ENCODE measurements around the gene RBM42.
A peak's percentile ranks its signal among the peaks of the same experiment; 100 is the strongest.

The RBM42 gene

GRCh38 chr19:35612224-35612558 is 16.6 kb upstream of the RBM42 start:
- H3K4me3 ChIP-seq (ENCODE audit: low read depth, low read length) = peak overlapping the region; percentile 68; the same call in 1 of the 2 replicates
- TF ChIP-seq CTCF (IDR thresholded peaks at IDR 0.05; ENCODE audit: low read depth, low read length, missing control alignments) = no peak
- no peak for DNase-seq (ENCODE audit: low read depth)

GRCh38 chr19:35612559-35613321 is 16.1 kb upstream of the RBM42 start, which contains the start of gene HAUS5:
Gene HAUS5 (plus strand): TSS chr19:35612735. CDS start chr19:35612795, 60 bp downstream.
- no peak for TF ChIP-seq CTCF (IDR thresholded peaks at IDR 0.05; ENCODE audit: low read depth, low read length, missing control alignments)
- peak; percentile 74 for DNase-seq (ENCODE audit: low read depth)
- H3K4me3 ChIP-seq (ENCODE audit: low read depth, low read length) = peak within 1 kb of the TSS; percentile 68

GRCh38 chr19:35613574-35613973 is 15.3 kb upstream of the RBM42 start:
- no peak for TF ChIP-seq CTCF (IDR thresholded peaks at IDR 0.05; ENCODE audit: low read depth, low read length, missing control alignments)
- H3K4me3 ChIP-seq (ENCODE audit: low read depth, low read length) = no peak overlapping the region; the same call in 1 of the 2 replicates
- no peak for DNase-seq (ENCODE audit: low read depth)

- DNase-seq (ENCODE audit: low read depth) = no peak
- no peak for TF ChIP-seq CTCF (IDR thresholded peaks at IDR 0.05; ENCODE audit: low read depth, low read length, missing control alignments)
- H3K4me3 ChIP-seq (ENCODE audit: low read depth, low read length) = no peak overlapping the region
These were observed 13.8 kb upstream of the RBM42 start for GRCh38 chr19:35615036-35615435.

GRCh38 chr19:35618857-35619256 is 10.0 kb upstream of the RBM42 start:
- DNase-seq (ENCODE audit: low read depth) = no peak
- H3K4me3 ChIP-seq (ENCODE audit: low read depth, low read length) = no peak overlapping the region
- peak; percentile 2 for TF ChIP-seq CTCF (IDR thresholded peaks at IDR 0.05; ENCODE audit: low read depth, low read length, missing control alignments)

GRCh38 chr19:35619290-35619923 is 9.4 kb upstream of the RBM42 start:
- no peak overlapping the region for H3K4me3 ChIP-seq (ENCODE audit: low read depth, low read length)
- no peak for DNase-seq (ENCODE audit: low read depth)
- TF ChIP-seq CTCF (IDR thresholded peaks at IDR 0.05; ENCODE audit: low read depth, low read length, missing control alignments) = no peak
